H1 (cell line): ENCODE data around the gene TBC1D30. TPM values are rescaled to one million over a fixed set of nuclear protein-coding genes. Genes with fewer than 3 reads are reported as not detected.

Experiments
- GTF2F1 ChIP-seq: IDR thresholded peaks from 2 replicates; pipeline ENCODE4 v1.6.1; 2012; ENCODE audit warnings: low read depth, low read length, improper control_type of control experiment, borderline replicate concordance
- RFX5 ChIP-seq: IDR thresholded peaks from 2 replicates; pipeline ENCODE4 v1.6.1; 2011; ENCODE audit warnings: low read depth, low read length, improper control_type of control experiment, borderline replicate concordance
- SP4 ChIP-seq: IDR thresholded peaks from 2 replicates; pipeline ENCODE4 v1.6.1; 2012; ENCODE audit warnings: low read length, inconsistent platforms
- YY1 ChIP-seq: IDR thresholded peaks from 2 replicates; pipeline ENCODE4 v1.6.1; 2011; ENCODE audit warnings: low read depth, mild to moderate bottlenecking, low read length
- polyA plus RNA-seq, 7 experiments: library from polyadenylated mRNA; depleted of rRNA in 3 of 7; stranded (reverse) in 5 of 7; unstranded in 2 of 7; fragments of >200 nt in 5 of 7; fragments of 200-250 nt in 2 of 7; gene quantifications; 1 replicate in 5 of 7; 2 replicates in 1 of 7; 4 replicates in 1 of 7; pipeline versions ENCODE4 v1.2.1 to v1.2.3, GENCODE V29; 2011 to 2013; ENCODE audit warnings: missing spikeins in 2 of 7, mixed read lengths in 2 of 7
- total RNA-seq: library from RNA; stranded (reverse); fragmentation: NEBNext Ultra II Directional; extraction: Animal tissue kit (Norgen Biotek cat#: 25700); gene quantifications from 2 replicates; pipeline ENCODE4 v1.2.1, GENCODE V29; 2021
- TF ChIP-seq, protein P1 (sequence below): IDR thresholded peaks from 2 replicates; pipeline ENCODE4 v1.6.1; 2011; ENCODE audit warnings: low read length, improper control_type of control experiment
- TF ChIP-seq, protein P2 (sequence below): IDR thresholded peaks from 2 replicates; pipeline ENCODE4 v1.6.1; 2012; ENCODE audit warnings: low read length, inconsistent platforms

TBC1D30 gene
- total and polyA plus RNA-seq, 2 of the 8 experiments (the other 6 are each of a cell fraction or from before 2014, with no cell fraction given) = 2.8 to 5.5 TPM

DNA sequence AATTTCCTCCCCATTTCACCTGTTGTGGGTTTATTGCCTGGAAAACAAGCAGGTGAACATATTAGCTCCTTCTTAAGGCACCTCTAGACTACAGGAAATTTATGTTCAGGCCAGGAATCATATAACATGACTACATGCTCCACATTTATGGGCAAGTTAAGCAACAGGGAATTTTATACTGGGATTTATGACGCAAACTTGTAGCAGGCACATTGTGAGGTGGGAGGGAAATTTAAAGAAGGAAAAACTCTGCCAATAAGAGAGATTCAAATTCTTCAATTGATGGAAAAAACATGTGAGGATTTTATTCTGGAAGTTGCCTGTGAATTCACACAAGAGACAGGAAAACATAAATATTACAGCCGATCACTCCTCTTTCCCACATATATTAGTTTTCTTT, 93.9 kb downstream of the TBC1D30 start (continued):
- TF ChIP-seq, protein P1, sequence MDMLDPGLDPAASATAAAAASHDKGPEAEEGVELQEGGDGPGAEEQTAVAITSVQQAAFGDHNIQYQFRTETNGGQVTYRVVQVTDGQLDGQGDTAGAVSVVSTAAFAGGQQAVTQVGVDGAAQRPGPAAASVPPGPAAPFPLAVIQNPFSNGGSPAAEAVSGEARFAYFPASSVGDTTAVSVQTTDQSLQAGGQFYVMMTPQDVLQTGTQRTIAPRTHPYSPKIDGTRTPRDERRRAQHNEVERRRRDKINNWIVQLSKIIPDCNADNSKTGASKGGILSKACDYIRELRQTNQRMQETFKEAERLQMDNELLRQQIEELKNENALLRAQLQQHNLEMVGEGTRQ = no peak
- TF ChIP-seq YY1 (no peak), SP4 (no peak), RFX5 (no peak), GTF2F1 (no peak)
- TF ChIP-seq, protein P2, sequence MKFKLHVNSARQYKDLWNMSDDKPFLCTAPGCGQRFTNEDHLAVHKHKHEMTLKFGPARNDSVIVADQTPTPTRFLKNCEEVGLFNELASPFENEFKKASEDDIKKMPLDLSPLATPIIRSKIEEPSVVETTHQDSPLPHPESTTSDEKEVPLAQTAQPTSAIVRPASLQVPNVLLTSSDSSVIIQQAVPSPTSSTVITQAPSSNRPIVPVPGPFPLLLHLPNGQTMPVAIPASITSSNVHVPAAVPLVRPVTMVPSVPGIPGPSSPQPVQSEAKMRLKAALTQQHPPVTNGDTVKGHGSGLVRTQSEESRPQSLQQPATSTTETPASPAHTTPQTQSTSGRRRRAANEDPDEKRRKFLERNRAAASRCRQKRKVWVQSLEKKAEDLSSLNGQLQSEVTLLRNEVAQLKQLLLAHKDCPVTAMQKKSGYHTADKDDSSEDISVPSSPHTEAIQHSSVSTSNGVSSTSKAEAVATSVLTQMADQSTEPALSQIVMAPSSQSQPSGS = no peak
